ENCODE results near the gene TRIM22.

Gene TRIM22

DNA sequence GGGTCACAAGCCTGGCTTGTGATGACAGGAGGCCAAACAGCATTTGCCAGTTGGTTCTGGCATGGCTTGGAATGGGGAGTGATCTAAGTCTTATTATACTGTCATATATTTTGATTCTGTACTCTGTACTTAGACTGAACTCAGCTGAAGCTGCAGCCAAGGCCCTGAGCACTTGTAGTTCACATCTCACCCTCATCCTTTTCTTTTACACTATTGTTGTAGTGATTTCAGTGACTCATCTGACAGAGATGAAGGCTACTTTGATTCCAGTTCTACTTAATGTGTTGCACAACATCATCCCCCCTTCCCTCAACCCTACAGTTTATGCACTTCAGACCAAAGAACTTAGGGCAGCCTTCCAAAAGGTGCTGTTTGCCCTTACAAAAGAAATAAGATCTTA lies 47.5 kb downstream of the TRIM22 start:
- TF ChIP-seq CREB1 (IDR thresholded peaks at IDR 0.05; ENCODE audit: low read depth) (no peak), FOXM1 (IDR thresholded peaks at IDR 0.05; ENCODE audit: borderline replicate concordance, low read depth) (no peak), EP300 (IDR thresholded peaks at IDR 0.05; ENCODE audit: borderline replicate concordance) (no peak), CEBPB (IDR thresholded peaks at IDR 0.05) (no peak), YY1 (IDR thresholded peaks at IDR 0.05; ENCODE audit: low read depth) (no peak), TEAD4 (IDR thresholded peaks at IDR 0.05) (no peak), TAF1 (IDR thresholded peaks at IDR 0.05; ENCODE audit: low read depth) (no peak), RAD21 (IDR thresholded peaks at IDR 0.05; ENCODE audit: low read depth) (no peak), TCF12 (IDR thresholded peaks at IDR 0.05; ENCODE audit: low read depth) (no peak), ZBTB7A (IDR thresholded peaks at IDR 0.05; ENCODE audit: low read depth) (no peak), EGR1 (IDR thresholded peaks at IDR 0.05) (no peak), NFIC (IDR thresholded peaks at IDR 0.05) (no peak)
- TF ChIP-seq, protein P1, sequence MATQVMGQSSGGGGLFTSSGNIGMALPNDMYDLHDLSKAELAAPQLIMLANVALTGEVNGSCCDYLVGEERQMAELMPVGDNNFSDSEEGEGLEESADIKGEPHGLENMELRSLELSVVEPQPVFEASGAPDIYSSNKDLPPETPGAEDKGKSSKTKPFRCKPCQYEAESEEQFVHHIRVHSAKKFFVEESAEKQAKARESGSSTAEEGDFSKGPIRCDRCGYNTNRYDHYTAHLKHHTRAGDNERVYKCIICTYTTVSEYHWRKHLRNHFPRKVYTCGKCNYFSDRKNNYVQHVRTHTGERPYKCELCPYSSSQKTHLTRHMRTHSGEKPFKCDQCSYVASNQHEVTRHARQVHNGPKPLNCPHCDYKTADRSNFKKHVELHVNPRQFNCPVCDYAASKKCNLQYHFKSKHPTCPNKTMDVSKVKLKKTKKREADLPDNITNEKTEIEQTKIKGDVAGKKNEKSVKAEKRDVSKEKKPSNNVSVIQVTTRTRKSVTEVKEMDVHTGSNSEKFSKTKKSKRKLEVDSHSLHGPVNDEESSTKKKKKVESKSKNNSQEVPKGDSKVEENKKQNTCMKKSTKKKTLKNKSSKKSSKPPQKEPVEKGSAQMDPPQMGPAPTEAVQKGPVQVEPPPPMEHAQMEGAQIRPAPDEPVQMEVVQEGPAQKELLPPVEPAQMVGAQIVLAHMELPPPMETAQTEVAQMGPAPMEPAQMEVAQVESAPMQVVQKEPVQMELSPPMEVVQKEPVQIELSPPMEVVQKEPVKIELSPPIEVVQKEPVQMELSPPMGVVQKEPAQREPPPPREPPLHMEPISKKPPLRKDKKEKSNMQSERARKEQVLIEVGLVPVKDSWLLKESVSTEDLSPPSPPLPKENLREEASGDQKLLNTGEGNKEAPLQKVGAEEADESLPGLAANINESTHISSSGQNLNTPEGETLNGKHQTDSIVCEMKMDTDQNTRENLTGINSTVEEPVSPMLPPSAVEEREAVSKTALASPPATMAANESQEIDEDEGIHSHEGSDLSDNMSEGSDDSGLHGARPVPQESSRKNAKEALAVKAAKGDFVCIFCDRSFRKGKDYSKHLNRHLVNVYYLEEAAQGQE (IDR thresholded peaks at IDR 0.05; ENCODE audit: low read depth) = no peak
- TF ChIP-seq, protein P2, sequence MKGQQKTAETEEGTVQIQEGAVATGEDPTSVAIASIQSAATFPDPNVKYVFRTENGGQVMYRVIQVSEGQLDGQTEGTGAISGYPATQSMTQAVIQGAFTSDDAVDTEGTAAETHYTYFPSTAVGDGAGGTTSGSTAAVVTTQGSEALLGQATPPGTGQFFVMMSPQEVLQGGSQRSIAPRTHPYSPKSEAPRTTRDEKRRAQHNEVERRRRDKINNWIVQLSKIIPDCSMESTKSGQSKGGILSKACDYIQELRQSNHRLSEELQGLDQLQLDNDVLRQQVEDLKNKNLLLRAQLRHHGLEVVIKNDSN (IDR thresholded peaks at IDR 0.05) = no peak
- TF ChIP-seq, protein P3, sequence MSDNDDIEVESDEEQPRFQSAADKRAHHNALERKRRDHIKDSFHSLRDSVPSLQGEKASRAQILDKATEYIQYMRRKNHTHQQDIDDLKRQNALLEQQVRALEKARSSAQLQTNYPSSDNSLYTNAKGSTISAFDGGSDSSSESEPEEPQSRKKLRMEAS (IDR thresholded peaks at IDR 0.05) = no peak

DNA sequence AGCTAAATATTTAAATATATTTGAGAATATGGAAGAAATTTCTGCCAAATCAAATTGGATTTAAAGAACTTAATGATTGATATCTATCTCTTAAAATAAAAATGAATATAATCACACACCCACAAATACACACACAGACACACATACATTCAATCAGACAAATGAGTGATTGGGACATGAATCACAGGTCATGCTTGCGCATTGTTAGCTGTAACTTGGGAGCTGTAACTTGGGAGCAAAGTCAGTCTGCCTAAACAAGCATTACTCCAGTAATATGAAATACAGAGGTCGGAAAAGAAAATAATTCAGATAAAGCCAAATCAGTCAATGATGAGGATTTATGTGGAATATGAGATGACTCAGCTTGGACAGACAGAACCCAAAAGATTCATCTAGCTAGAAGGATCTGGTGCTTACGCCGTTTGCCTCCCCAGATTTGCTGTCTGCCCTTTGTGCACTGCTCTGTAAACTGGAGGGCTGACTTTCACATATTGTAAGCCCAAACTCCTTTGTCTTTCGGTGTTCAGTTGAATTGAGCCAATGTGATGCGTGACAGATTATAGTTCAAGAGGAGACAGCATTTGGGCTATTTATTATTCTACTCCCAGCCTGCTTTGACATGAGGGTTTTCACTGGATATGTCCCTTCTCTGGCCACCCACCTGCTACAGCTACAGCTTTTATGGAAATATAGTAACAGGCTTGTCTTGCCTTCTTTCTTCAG lies 48.2 kb downstream of the TRIM22 start:
- TF ChIP-seq, protein P2 (IDR thresholded peaks at IDR 0.05) = no peak
- no peak for TF ChIP-seq CREB1 (IDR thresholded peaks at IDR 0.05; ENCODE audit: low read depth)
- no peak for TF ChIP-seq CEBPB (IDR thresholded peaks at IDR 0.05)
- TF ChIP-seq TCF12 (IDR thresholded peaks at IDR 0.05; ENCODE audit: low read depth) = no peak
- TF ChIP-seq YY1 (IDR thresholded peaks at IDR 0.05; ENCODE audit: low read depth) = no peak
- no peak for TF ChIP-seq RAD21 (IDR thresholded peaks at IDR 0.05; ENCODE audit: low read depth)
- TF ChIP-seq FOXM1 (IDR thresholded peaks at IDR 0.05; ENCODE audit: borderline replicate concordance, low read depth) = no peak
- no peak for TF ChIP-seq EGR1 (IDR thresholded peaks at IDR 0.05)
- no peak for TF ChIP-seq NFIC (IDR thresholded peaks at IDR 0.05)
- no peak for TF ChIP-seq ZBTB7A (IDR thresholded peaks at IDR 0.05; ENCODE audit: low read depth)

DNA sequence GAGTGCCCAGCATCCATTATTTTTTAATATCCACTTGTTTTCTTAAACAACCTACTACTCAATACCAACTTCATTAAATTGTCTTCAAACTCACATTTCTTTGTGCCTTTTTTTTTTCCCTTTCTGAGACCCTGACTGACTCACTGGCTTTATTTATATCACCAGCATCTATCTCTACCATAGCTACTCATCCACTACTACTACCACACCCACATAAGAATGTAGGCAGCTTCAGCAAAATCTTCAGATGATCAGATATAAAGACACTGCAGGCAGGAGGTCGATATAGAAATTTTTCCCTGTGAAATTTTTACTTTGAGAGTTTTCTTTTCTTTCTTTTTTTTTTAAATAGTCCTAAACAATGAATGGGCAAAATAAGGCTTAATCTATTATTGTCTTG lies 48.8 kb downstream of the TRIM22 start:
- TF ChIP-seq, protein P2 (IDR thresholded peaks at IDR 0.05) = no peak
- TF ChIP-seq CREB1 (IDR thresholded peaks at IDR 0.05; ENCODE audit: low read depth) = no peak
- TF ChIP-seq, protein P3 (IDR thresholded peaks at IDR 0.05) = no peak
- no peak for TF ChIP-seq NFIC (IDR thresholded peaks at IDR 0.05)
- TF ChIP-seq YY1 (IDR thresholded peaks at IDR 0.05; ENCODE audit: low read depth) = no peak
- TF ChIP-seq TAF1 (IDR thresholded peaks at IDR 0.05; ENCODE audit: low read depth) = no peak
- TF ChIP-seq TCF12 (IDR thresholded peaks at IDR 0.05; ENCODE audit: low read depth) = no peak
- no peak for TF ChIP-seq FOXM1 (IDR thresholded peaks at IDR 0.05; ENCODE audit: borderline replicate concordance, low read depth)
- no peak for TF ChIP-seq ZBTB7A (IDR thresholded peaks at IDR 0.05; ENCODE audit: low read depth)
- TF ChIP-seq TEAD4 (IDR thresholded peaks at IDR 0.05) = no peak
- TF ChIP-seq, protein P1 (IDR thresholded peaks at IDR 0.05; ENCODE audit: low read depth) = no peak
- no peak for TF ChIP-seq CEBPB (IDR thresholded peaks at IDR 0.05)

DNA sequence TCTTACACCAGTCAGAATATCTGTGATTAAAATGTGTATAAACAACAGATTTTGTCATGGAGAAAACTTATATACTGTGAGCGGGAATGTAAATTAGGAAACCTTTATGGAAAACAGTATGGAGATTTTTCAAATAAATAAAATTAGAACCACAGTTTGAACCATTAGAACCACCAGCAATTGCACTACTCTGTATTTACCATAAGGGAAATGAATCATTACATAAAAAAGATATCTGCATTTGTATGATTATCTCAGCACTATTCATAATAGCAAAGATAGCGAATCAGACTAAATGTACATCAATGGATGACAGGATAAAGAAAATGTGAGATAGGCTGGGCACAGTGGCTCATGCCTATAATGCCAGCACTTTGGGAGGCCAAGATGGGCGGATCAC lies 57.0 kb downstream of the TRIM22 start:
- no peak for TF ChIP-seq TEAD4 (IDR thresholded peaks at IDR 0.05)
- no peak for TF ChIP-seq TAF1 (IDR thresholded peaks at IDR 0.05; ENCODE audit: low read depth)
- TF ChIP-seq EP300 (IDR thresholded peaks at IDR 0.05; ENCODE audit: borderline replicate concordance) = no peak
- no peak for TF ChIP-seq EGR1 (IDR thresholded peaks at IDR 0.05)
- no peak for TF ChIP-seq CREB1 (IDR thresholded peaks at IDR 0.05; ENCODE audit: low read depth)
- no peak for TF ChIP-seq RAD21 (IDR thresholded peaks at IDR 0.05; ENCODE audit: low read depth)
- TF ChIP-seq FOXM1 (IDR thresholded peaks at IDR 0.05; ENCODE audit: borderline replicate concordance, low read depth) = no peak
- no peak for TF ChIP-seq YY1 (IDR thresholded peaks at IDR 0.05; ENCODE audit: low read depth)
- TF ChIP-seq, protein P3 (IDR thresholded peaks at IDR 0.05) = no peak
- no peak for TF ChIP-seq ZBTB7A (IDR thresholded peaks at IDR 0.05; ENCODE audit: low read depth)
- TF ChIP-seq, protein P2 (IDR thresholded peaks at IDR 0.05) = no peak
- no peak for TF ChIP-seq NFIC (IDR thresholded peaks at IDR 0.05)
